H1 (cell line): Measurements from ENCODE around the gene OSBPL2. TPM values are rescaled to one million over a fixed set of nuclear protein-coding genes. Genes with fewer than 3 reads are reported as not detected.

Experiments
- CTCF ChIA-PET: fragments of 300-600 bp; sonication (Branson Sonifier 250); formaldehyde crosslinking; loops from one replicate; lab custom pipeline; 2021; ENCODE audit not compliant: partially characterized antibody; lab: Charles Lee
- POLR2A ChIA-PET: fragments of 300-600 bp; sonication (Branson Sonifier 250); formaldehyde crosslinking; loops from one replicate; lab custom pipeline; 2021; ENCODE audit warnings: inconsistent platforms; ENCODE audit not compliant: partially characterized antibody; lab: Charles Lee
- DNase-seq, 2 experiments: peaks; one replicate each; pipeline versions ENCODE4 v3.0.0 to v3.0.0-alpha.2; 2010 to 2022; ENCODE audit warnings: low spot score in 2 of 2, low read depth in 1 of 2, mixed read lengths in 1 of 2
- FAIRE-seq: peaks from 2 replicates; lab custom pipeline; 2011; peaks lifted over from hg19 to GRCh38; lab: Jason Lieb, UNC
- H2AFZ ChIP-seq: 2 replicates; pipeline ENCODE4 v1.8.1; 2012; ENCODE audit warnings: low read length, inconsistent platforms
- H2AK5ac ChIP-seq: 2 replicates; pipeline ENCODE4 v1.6.1; 2013; ENCODE audit warnings: low read depth, low read length
- H2BK120ac ChIP-seq: replicated peaks from 2 replicates; pipeline ENCODE3; 2013; ENCODE audit warnings: low read depth, low read length, inconsistent platforms
- H2BK12ac ChIP-seq: 2 replicates; pipeline ENCODE4 v1.6.1; 2013; ENCODE audit warnings: low read depth, low read length
- H2BK15ac ChIP-seq: 2 replicates; pipeline ENCODE4 v1.6.1; 2013; ENCODE audit warnings: low read length
- H2BK20ac ChIP-seq: 2 replicates; pipeline ENCODE4 v1.6.1; 2013; ENCODE audit warnings: low read length
- H2BK5ac ChIP-seq: 2 replicates; pipeline ENCODE4 v1.6.1; 2013; ENCODE audit warnings: low read depth, low read length
- H3K14ac ChIP-seq: 2 replicates; pipeline ENCODE4 v1.6.1; 2013; ENCODE audit warnings: inconsistent platforms; ENCODE audit not compliant: insufficient read length
- H3K18ac ChIP-seq: 2 replicates; pipeline ENCODE4 v1.6.1; 2013; ENCODE audit warnings: low read length; ENCODE audit errors: extremely low read depth
- H3K23ac ChIP-seq: 2 replicates; pipeline ENCODE4 v1.6.1; 2013; ENCODE audit warnings: inconsistent platforms; ENCODE audit not compliant: insufficient read length
- H3K23me2 ChIP-seq: 2 replicates; pipeline ENCODE4 v1.6.1; 2013; ENCODE audit warnings: low read depth, low read length
- H3K27ac ChIP-seq: 2 replicates; pipeline ENCODE4 v1.6.1; 2011; ENCODE audit warnings: low read depth, low read length, inconsistent platforms
- H3K27me3 ChIP-seq, 4 experiments: replicated peaks in 1 of 4; 1 replicate in 1 of 4; 2 replicates in 3 of 4; pipeline versions ENCODE4 v1.6.1 to v1.8.1; 2011 to 2013; ENCODE audit warnings: low read length in 3 of 4, mild to moderate bottlenecking in 3 of 4, inconsistent platforms in 2 of 4, mixed read lengths in 2 of 4, moderate library complexity in 1 of 4; ENCODE audit not compliant: control insufficient read depth in 3 of 4, insufficient read depth in 3 of 4; ENCODE audit errors: extremely low read depth in 1 of 4
- H3K36me3 ChIP-seq, 4 experiments: 2 replicates each; pipeline versions ENCODE4 v1.6.1 to v1.8.1; 2011 to 2013; ENCODE audit warnings: mild to moderate bottlenecking in 4 of 4, low read length in 3 of 4, moderate library complexity in 2 of 4, control low read depth in 1 of 4, inconsistent platforms in 1 of 4; ENCODE audit not compliant: insufficient read depth in 4 of 4, control insufficient read depth in 2 of 4
- H3K4ac ChIP-seq: replicated peaks from 2 replicates; pipeline ENCODE3; 2013; ENCODE audit warnings: low read length, low read depth, mixed read lengths, inconsistent platforms; ENCODE audit not compliant: insufficient read length
- H3K4me1 ChIP-seq, 4 experiments: replicated peaks in 1 of 4; 1 replicate in 1 of 4; 2 replicates in 3 of 4; pipeline versions ENCODE4 v1.6.1 to v1.8.1; 2011 to 2013; ENCODE audit warnings: low read length in 3 of 4, inconsistent platforms in 2 of 4, mixed read lengths in 1 of 4; ENCODE audit not compliant: insufficient read depth in 4 of 4, control insufficient read depth in 3 of 4
- H3K4me2 ChIP-seq, 2 experiments: 2 replicates each; pipeline versions ENCODE4 v1.6.1 to v1.8.1; 2011 to 2013; ENCODE audit warnings: low read depth in 2 of 2, low read length in 2 of 2, control low read depth in 1 of 2, inconsistent platforms in 1 of 2, mild to moderate bottlenecking in 1 of 2; ENCODE audit not compliant: insufficient read depth in 1 of 2
- H3K4me3 ChIP-seq, 4 experiments: fragments of 200-600, 300-600 bp in 1 of 4; sonication (generic), shearing (Covaris generic), sonication (Bioruptor Twin) in 1 of 4; 2 replicates each; pipeline versions ENCODE4 v1.5.1 to v1.8.1; 2011 to 2016; ENCODE audit warnings: low read length in 4 of 4, low read depth in 3 of 4, control low read depth in 2 of 4, inconsistent platforms in 2 of 4, mild to moderate bottlenecking in 2 of 4, mixed read lengths in 1 of 4, moderate library complexity in 1 of 4; ENCODE audit not compliant: insufficient read depth in 2 of 4; ENCODE audit errors: extremely low read depth in 1 of 4
- H3K56ac ChIP-seq: replicated peaks from 2 replicates; pipeline ENCODE3; 2013; ENCODE audit warnings: low read depth, mild to moderate bottlenecking, mixed read lengths, low read length, inconsistent platforms; ENCODE audit not compliant: insufficient read length
- H3K79me1 ChIP-seq: 2 replicates; pipeline ENCODE4 v1.6.1; 2013; ENCODE audit warnings: low read depth, low read length, control low read depth
- H3K79me2 ChIP-seq, 2 experiments: 2 replicates each; pipeline versions ENCODE4 v1.6.1 to v1.8.1; 2012 to 2013; ENCODE audit warnings: low read length in 2 of 2, mild to moderate bottlenecking in 2 of 2, inconsistent platforms in 1 of 2; ENCODE audit not compliant: insufficient read depth in 2 of 2, control insufficient read depth in 1 of 2
- H3K9ac ChIP-seq, 4 experiments: replicated peaks in 1 of 4; 1 replicate in 1 of 4; 2 replicates in 3 of 4; pipeline versions ENCODE4 v1.6.1 to v1.8.1; 2011 to 2013; ENCODE audit warnings: low read depth in 3 of 4, low read length in 3 of 4, control low read depth in 2 of 4, mild to moderate bottlenecking in 2 of 4, moderate library complexity in 2 of 4, inconsistent platforms in 1 of 4; ENCODE audit errors: extremely low read depth in 1 of 4
- H3K9me3 ChIP-seq, 2 experiments: 2 replicates each; pipeline versions ENCODE4 v1.6.1 to v1.8.1; 2012 to 2013; ENCODE audit warnings: mild to moderate bottlenecking in 2 of 2, moderate library complexity in 2 of 2, control low read depth in 1 of 2, inconsistent platforms in 1 of 2, low read depth in 1 of 2, low read length in 1 of 2, mixed read lengths in 1 of 2; ENCODE audit not compliant: insufficient read depth in 2 of 2
- H4K20me1 ChIP-seq, 2 experiments: replicated peaks in 1 of 2; 2 replicates each; pipeline versions ENCODE3 to v1.8.1; 2011 to 2013; ENCODE audit warnings: inconsistent platforms in 2 of 2, low read length in 2 of 2, mild to moderate bottlenecking in 1 of 2; ENCODE audit not compliant: insufficient read depth in 2 of 2, control insufficient read depth in 1 of 2
- H4K5ac ChIP-seq: 2 replicates; pipeline ENCODE4 v1.6.1; 2013; ENCODE audit warnings: low read length, low read depth, mixed read lengths, inconsistent platforms; ENCODE audit not compliant: insufficient read length
- H4K8ac ChIP-seq: 2 replicates; pipeline ENCODE4 v1.8.0; 2013; ENCODE audit warnings: mild to moderate bottlenecking, moderate library complexity, low read length, inconsistent platforms; ENCODE audit not compliant: insufficient read depth; ENCODE audit errors: extremely low read depth
- H4K91ac ChIP-seq: replicated peaks from 2 replicates; pipeline ENCODE3; 2013; ENCODE audit warnings: low read length, mixed read lengths, inconsistent platforms; ENCODE audit not compliant: insufficient read length
- ASH2L ChIP-seq: fragments of 200-600, 300-600 bp; sonication (generic); IDR thresholded peaks from one replicate; pipeline ENCODE4 v1.7.1; 2017; ENCODE audit warnings: low read length
- CBX8 ChIP-seq: fragments of 300-800, 300-1000 bp; sonication (generic); IDR thresholded peaks from 2 replicates; pipeline ENCODE4 v1.7.1; 2016; ENCODE audit warnings: low read depth, low read length, borderline replicate concordance
- CEBPB ChIP-seq: IDR thresholded peaks from 2 replicates; pipeline ENCODE4 v1.6.1; 2012; ENCODE audit warnings: low read depth, low read length
- CTCF ChIP-seq, 3 experiments: IDR thresholded peaks; 1 replicate in 2 of 3; 2 replicates in 1 of 3; pipeline versions ENCODE4 v1.5.1 to v1.6.1; 2011; ENCODE audit warnings: low read length in 3 of 3, mild to moderate bottlenecking in 3 of 3, inconsistent platforms in 2 of 3, low read depth in 1 of 3, moderate library complexity in 1 of 3; ENCODE audit not compliant: insufficient read depth in 1 of 3; ENCODE audit errors: control extremely low read depth in 1 of 3
- GTF2F1 ChIP-seq: IDR thresholded peaks from 2 replicates; pipeline ENCODE4 v1.6.1; 2012; ENCODE audit warnings: low read depth, low read length, improper control_type of control experiment, borderline replicate concordance
- KDM4A ChIP-seq: IDR thresholded peaks from one replicate; pipeline ENCODE4 v1.7.1; 2012; ENCODE audit warnings: low read depth, mild to moderate bottlenecking, moderate library complexity, low read length, inconsistent platforms; ENCODE audit not compliant: severe bottlenecking
- NANOG ChIP-seq: IDR thresholded peaks from 2 replicates; pipeline ENCODE4 v1.6.1; 2011; ENCODE audit warnings: low read length, low read depth, mild to moderate bottlenecking, inconsistent platforms; ENCODE audit not compliant: insufficient read depth, poor library complexity, severe bottlenecking
- POU5F1 ChIP-seq: IDR thresholded peaks from 2 replicates; pipeline ENCODE4 v1.6.1; 2011; ENCODE audit warnings: low read depth, mild to moderate bottlenecking, low read length, moderate library complexity
- RBBP5 ChIP-seq: IDR thresholded peaks from 2 replicates; pipeline ENCODE4 v1.7.1; 2012; ENCODE audit warnings: low read depth, mild to moderate bottlenecking, inconsistent platforms, low read length, moderate library complexity, borderline replicate concordance
- ZNF274 ChIP-seq: IDR thresholded peaks from 2 replicates; pipeline ENCODE4 v1.7.0; 2012; ENCODE audit warnings: low read length, borderline replicate concordance; ENCODE audit errors: extremely low read depth
- WGBS, 2 experiments: shearing (Covaris generic) in 1 of 2; methylation state at CpG; one replicate each; pipeline versions ENCODE4 v1.1.6 to v1.1.7; 2013 to 2015; ENCODE audit warnings: low lambda C conversion rate in 2 of 2, mixed read lengths in 2 of 2, inconsistent platforms in 1 of 2, low coverage in 1 of 2, missing lambda C conversion rate in 1 of 2; ENCODE audit not compliant: insufficient replicate concordance in 2 of 2, insufficient coverage in 1 of 2, insufficient read length in 1 of 2; ENCODE audit errors: extremely low coverage in 1 of 2, missing lambda C conversion rate in 1 of 2; 5-methylcytosine and 5-hydroxymethylcytosine counted together
- polyA plus RNA-seq, 7 experiments: library from polyadenylated mRNA; depleted of rRNA in 3 of 7; stranded (reverse) in 5 of 7; unstranded in 2 of 7; fragments of >200 nt in 5 of 7; fragments of 200-250 nt in 2 of 7; gene quantifications; 1 replicate in 5 of 7; 2 replicates in 1 of 7; 4 replicates in 1 of 7; pipeline versions ENCODE4 v1.2.1 to v1.2.3, GENCODE V29; 2011 to 2013; ENCODE audit warnings: missing spikeins in 2 of 7, mixed read lengths in 2 of 7
- total RNA-seq: library from RNA; stranded (reverse); fragmentation: NEBNext Ultra II Directional; extraction: Animal tissue kit (Norgen Biotek cat#: 25700); gene quantifications from 2 replicates; pipeline ENCODE4 v1.2.1, GENCODE V29; 2021

OSBPL2 gene
- total and polyA plus RNA-seq, 2 of the 8 experiments (the other 6 are each of a cell fraction or from before 2014, with no cell fraction given): 11.7 to 42.4 TPM

- H2BK120ac ChIP-seq: no peak overlapping the region
- H3K14ac ChIP-seq: no peak overlapping the region
- H3K79me2 ChIP-seq: no peaks in the 10 kb centered on the region
- no peak overlapping the region for H3K4me3 ChIP-seq
- no peak overlapping the region for H3K27ac ChIP-seq
- no peak overlapping the region; the same call in 1 of the 2 replicates for H2BK5ac ChIP-seq
- no peaks in the 10 kb centered on the region for H3K79me1 ChIP-seq
- no peak overlapping the region for H3K9ac ChIP-seq
- POLR2A ChIA-PET: interaction anchor here (0.8 to 13.3 kb wide), 15 partner anchors 8 to 65 kb away, joined by 3 to 151 read pairs (median 5); partner anchors contain the start of genes ADRM1 and LAMA5
- 95% methylated on average over 26 of the region's 26 CpGs; no CpG with 5 or more reads in 1 of the 2 experiments for WGBS, 2 experiments
- peaks cover 0 to 17% of the 10 kb centered on the region in 2 experiments for H4K20me1 ChIP-seq
- no peak overlapping the region for H3K18ac ChIP-seq
- no peak overlapping the region for H2AK5ac ChIP-seq
- CTCF ChIA-PET: interaction anchor here (0.7 to 4.0 kb wide), 14 partner anchors 11 to 81 kb away, joined by 3 to 22 read pairs (median 3); no protein-coding TSS in a partner anchor
- no peak overlapping the region for H3K56ac ChIP-seq
- H3K23me2 ChIP-seq: no peaks in the 10 kb centered on the region
- H3K36me3 ChIP-seq: peaks cover 42 to 93% (median 76%) of the 10 kb centered on the region in 4 experiments
- H3K27me3 ChIP-seq: no peaks in the 10 kb centered on the region
- H2BK12ac ChIP-seq: no peak overlapping the region
- H4K91ac ChIP-seq: no peak overlapping the region
- H2AFZ ChIP-seq: no peak overlapping the region
- no peak overlapping the region for H4K5ac ChIP-seq
- no peak overlapping the region for H2BK20ac ChIP-seq
- FAIRE-seq: no peak
- DNase-seq: no peak
- H4K8ac ChIP-seq: no peak overlapping the region
- H3K9me3 ChIP-seq: no peaks in the 10 kb centered on the region; a peak in 1 of 4 replicates
- H2BK15ac ChIP-seq: no peak overlapping the region
- no peaks in the 10 kb centered on the region for H3K4me1 ChIP-seq
- no peak overlapping the region for H3K23ac ChIP-seq
- no peak overlapping the region for H3K4ac ChIP-seq
- H3K4me2 ChIP-seq: no peak overlapping the region
- TF ChIP-seq POU5F1 (no peak), CTCF (IDR thresholded peaks at IDR 0.05; ENCODE audit: control extremely low read depth in 1 of 3, insufficient read depth in 1 of 3, low read depth in 1 of 3, low read length in 3 of 3) (no peak), NANOG (no peak), KDM4A (no peak), GTF2F1 (no peak), CBX8 (no peak), CEBPB (no peak), RBBP5 (no peak), ZNF274 (no peak), ASH2L (no peak)
Observed at GRCh38 chr20:62328684-62329388, 90.5 kb downstream of the OSBPL2 start.
